HG02759 (cell line): ENCODE data around the gene LRMDA.
"Not testable (repeated sequence)": the region's sequence is repeated elsewhere in the genome, so short reads cannot be mapped to it uniquely, and the experiment has no call there.

Source experiments
- ATAC-seq: cut with Tn5 transposase; IDR thresholded peaks from one replicate; pipeline ENCODE4 v1.9.1; 2021; ENCODE audit warnings: mild to moderate bottlenecking, moderate library complexity; ENCODE audit not compliant: unreplicated experiment

Gene LRMDA

DNA sequence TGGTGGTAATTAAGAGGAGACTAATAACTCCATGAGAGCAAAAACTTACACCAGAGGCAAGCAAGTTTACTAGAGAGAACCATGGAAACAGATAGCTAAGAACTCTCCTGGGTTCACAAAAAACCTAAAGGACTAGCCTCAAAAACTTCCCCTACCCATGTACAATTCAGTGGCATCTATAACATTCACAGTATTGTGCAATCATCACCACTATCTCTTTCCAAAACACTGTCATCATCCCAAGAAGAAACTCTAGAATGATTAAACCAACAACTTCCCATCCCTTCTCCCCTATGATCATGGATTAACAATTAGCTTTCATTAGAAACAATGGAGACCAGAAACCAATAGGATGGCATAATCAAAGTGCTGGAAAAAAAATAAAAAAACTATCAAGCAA lies 1038.3 kb downstream of the LRMDA start:
- ATAC-seq, result no peak

DNA sequence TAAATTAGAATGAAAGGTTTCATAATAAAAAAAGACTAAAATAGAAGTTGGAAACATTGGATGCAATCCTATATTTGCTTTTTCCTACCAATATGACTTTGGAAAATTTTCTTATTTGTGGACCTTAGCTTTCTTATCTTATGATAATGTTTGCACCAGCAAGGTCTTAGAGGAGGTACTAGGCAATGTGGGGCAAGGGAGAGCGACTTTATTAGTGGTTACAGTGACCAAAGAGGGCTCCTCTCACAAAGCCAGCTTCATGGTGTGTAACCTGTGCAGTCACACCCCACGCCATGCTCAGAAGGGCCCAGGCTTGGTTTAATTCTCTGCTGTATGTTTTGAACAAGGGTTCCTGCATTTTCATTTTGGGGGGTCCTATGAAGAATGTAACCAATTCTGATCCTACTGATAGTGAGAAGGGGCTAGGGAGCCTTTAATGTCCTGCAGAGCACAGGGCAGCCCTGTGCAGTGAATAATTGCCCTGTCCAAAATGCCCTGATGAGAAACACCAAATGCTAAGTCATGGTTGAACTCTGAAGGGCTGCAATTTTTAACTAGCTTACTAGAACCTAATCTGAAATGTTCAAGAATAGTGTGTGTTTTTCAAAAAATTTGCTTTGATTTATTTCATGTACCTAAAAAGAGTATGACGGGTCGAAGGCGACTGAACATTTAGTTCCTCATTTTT lies 1047.8 kb downstream of the LRMDA start:
- no peak for ATAC-seq

GRCh38 chr10:76481178-76481577 lies 1049.8 kb downstream of the LRMDA start:
- ATAC-seq, result no peak

DNA sequence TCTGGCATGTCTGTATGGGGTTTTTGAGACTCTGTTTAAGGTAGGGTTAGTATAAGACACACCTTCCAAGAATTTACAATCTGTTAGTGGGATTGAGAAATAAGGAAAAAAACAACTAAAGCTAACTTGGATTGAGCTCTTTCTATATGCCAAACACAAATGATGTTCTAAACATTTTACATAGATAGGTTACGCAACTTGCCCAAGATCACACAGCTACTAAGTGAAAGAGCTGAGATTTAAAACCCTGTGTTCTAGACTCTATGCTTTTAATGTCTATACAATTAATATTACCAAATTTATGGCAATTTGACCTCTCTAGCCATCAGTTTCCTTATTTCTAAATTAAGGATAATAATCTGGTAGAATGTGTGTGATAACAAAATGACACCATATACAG lies 1056.2 kb downstream of the LRMDA start:
- no peak for ATAC-seq

DNA sequence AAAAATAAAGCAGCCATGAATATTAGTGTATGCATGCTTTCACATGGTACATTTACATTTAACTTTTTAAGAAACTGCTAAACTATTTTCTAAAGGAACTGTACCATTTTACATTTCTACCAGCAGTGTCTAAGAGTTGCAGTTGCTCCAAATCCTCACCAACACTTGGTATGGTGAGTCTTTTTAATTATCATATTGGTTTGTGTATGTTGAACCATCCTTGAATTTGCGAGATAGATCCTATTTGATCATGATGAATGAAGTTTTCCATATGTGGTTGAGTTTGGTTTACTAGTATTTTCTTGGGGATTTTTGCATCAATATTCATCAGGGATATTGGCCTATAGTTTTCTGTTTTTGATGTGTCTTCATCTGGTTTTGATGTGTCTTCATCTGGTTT lies 1057.2 kb downstream of the LRMDA start:
- no peak for ATAC-seq

DNA sequence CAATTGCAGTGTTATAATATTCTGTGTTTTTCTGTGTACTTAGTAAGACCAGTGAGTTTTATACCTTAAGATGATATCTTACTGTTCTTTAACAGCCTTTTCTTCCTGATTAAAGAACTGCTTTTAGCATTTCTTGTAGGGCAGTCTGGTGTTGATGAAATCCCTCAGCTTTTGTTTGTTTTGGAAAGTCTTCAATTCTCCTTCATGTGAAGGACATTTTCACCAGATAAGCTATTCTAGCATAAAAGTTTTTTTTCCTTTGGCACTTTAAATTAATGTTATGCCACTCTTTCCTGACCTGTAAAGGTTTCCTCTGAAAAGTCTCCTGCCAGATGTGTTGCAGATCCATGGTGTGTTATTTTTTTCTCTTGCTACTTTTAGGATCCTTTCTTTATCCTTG lies 1059.8 kb downstream of the LRMDA start:
- no peak for ATAC-seq

- no peak for ATAC-seq
Observed at GRCh38 chr10:76492026-76492425, 1060.6 kb downstream of the LRMDA start.

GRCh38 chr10:76492678-76493472 lies 1061.5 kb downstream of the LRMDA start:
- ATAC-seq, result no peak

- no peak for ATAC-seq
Observed at GRCh38 chr10:76497666-76498065, 1066.2 kb downstream of the LRMDA start.

DNA sequence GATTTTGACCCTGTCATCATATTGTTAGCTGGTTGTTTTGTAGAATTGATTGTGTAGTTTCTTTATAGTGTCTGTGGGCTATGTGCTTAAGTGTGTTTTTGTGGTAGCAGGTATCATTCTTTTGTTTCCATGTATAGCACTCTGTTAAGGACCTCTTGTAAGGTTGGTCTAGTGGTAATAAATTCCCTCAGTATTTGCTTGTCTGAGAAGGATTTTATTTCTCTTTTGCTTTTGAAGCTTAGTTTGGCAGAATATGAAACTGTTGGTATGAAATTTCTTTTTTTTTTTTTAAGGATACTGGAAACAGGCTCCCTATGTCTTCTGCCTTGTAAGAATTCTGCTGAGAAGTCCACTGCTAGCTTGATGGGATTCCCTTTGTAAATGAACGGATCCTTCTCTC lies 1073.4 kb downstream of the LRMDA start:
- ATAC-seq, result no peak

DNA sequence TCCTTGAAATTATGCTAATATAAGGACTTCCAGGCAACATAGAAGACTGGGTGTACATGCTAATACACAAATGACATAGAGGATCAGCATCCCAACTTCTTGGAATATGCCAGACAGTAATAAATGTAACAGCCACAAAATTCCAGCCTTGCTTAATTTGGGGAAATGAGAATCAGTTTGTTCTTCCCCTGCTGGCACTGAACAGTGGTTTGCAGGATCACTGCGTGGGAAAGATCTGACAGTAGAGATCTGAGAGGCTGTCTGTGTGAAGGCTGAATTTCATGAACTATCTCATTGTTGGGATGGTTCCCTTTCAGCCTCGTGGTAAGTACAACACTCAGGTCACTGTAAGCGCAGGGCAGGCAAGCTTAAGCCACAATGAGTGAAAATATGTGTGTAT lies 1078.0 kb downstream of the LRMDA start:
- no peak for ATAC-seq

DNA sequence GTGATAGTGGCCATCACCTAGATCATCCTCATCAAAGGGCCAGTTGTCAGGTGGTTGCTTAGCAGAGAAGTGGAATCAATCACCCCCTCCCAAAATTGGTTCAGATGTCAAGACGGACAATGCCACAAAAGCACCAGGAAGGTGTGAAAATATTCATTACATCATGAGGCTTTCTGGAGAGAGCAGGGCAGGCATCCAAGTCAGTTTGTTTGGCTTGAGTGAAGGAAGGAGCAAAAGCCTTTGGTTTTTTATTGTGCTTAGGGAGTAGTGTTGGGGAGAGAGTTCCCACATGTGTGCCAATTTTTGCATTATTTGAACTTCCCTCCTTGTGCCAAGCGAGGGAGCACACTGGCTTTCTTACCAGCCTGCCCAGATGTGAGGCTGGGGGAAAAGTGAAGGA lies 1082.9 kb downstream of the LRMDA start:
- ATAC-seq, result no peak

DNA sequence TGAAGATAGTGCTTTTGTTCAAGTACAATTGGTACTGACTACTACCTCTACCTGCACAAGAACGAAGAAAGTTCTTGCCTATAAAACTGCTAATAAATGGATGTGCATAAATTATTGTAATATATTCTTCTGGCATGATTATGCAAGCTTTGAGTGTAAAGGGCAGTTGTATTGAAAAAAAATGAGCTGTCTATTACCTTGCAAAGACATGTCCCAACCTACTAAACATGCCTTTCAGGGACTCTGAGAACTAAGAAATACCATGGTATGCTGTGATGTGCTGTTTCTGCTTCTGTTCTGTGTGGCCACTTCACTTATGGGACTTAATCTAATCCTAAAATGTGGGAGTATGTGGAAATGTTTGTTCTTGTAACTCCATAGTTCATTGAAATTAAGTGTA lies 1083.4 kb downstream of the LRMDA start:
- ATAC-seq, result no peak

- ATAC-seq, result no peak
Observed at GRCh38 chr10:76522547-76522946, 1091.1 kb downstream of the LRMDA start.

- no peak for ATAC-seq
Observed at GRCh38 chr10:76523246-76523645, 1091.8 kb downstream of the LRMDA start.

DNA sequence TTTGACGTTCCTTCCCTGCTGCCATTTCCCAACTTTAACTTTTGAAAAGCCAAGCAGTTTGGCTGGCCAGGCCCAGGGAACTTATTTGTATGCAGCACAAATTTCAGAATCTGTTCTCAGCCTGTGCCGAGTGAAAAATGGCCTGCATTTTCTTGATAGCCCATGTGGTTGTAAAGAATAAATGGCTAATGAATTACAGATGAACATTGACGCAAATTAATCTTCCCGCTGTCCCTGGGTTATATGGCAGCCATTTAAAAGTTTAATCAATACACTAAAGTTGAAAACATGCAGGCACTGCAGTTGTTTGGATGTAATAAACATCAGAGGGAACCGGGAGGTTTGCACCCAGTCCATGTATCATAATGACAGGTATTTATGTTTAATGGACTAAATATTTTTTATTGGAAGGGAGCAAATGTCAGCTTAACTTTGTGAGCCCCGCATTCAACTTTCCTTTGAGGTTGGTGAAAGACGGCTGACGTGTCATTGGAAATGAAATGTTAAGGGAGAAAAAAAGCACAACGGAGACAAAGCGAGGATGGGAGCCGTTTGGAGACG lies 1092.4 kb downstream of the LRMDA start:
- ATAC-seq, result no peak

- not testable (repeated sequence) for ATAC-seq
Observed at GRCh38 chr10:76526833-76527232, 1095.4 kb downstream of the LRMDA start.

- no peak for ATAC-seq
Observed at GRCh38 chr10:76540331-76540730, 1108.9 kb downstream of the LRMDA start.

DNA sequence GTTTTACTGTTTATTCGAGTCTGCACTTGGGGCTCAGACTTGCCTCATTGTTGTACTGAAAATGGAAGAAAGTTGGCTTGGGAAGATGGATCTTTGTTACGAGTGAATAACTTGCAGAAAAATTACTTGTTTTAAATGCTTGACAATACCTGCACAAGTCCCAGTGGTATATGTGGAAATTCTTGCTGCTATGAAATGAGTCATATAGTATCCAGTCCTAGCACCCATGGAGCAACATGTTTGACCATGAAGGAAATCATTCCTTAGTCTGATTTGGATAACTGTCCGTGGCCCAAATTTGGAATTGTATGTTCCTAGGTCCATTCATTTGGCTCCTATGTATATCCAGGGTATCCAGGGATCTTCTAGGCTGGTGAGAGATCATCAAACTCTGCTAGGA lies 1109.4 kb downstream of the LRMDA start:
- no peak for ATAC-seq

- ATAC-seq, result no peak
Observed at GRCh38 chr10:76541852-76542251, 1110.4 kb downstream of the LRMDA start.

GRCh38 chr10:76542307-76542930 lies 1111.0 kb downstream of the LRMDA start:
- no peak for ATAC-seq

- no peak for ATAC-seq
Observed at GRCh38 chr10:76543655-76544054, 1112.2 kb downstream of the LRMDA start.
